Neutrophil (primary cell): Measurements from ENCODE around the gene SOX1.

Experiments
- H3K27ac ChIP-seq: fragments of 200-600 bp; sonication (generic); 2 replicates; pipeline ENCODE4 v1.5.1; 2016; ENCODE audit warnings: mild to moderate bottlenecking, moderate library complexity
- H3K27me3 ChIP-seq: fragments of 200-600 bp; sonication (generic); 2 replicates; pipeline ENCODE4 v1.6.0; 2016; ENCODE audit warnings: mild to moderate bottlenecking
- H3K36me3 ChIP-seq: fragments of 200-600 bp; sonication (generic); 2 replicates; pipeline ENCODE4 v1.5.1; 2017
- H3K4me1 ChIP-seq, 2 experiments: fragments of 200-600 bp in 1 of 2; sonication (generic) in 1 of 2; 1 replicate in 1 of 2; 2 replicates in 1 of 2; pipeline versions ENCODE4 v1.5.1 to v1.6.1; 2013 to 2016; ENCODE audit warnings: low read depth in 1 of 2, low read length in 1 of 2, mild to moderate bottlenecking in 1 of 2, moderate library complexity in 1 of 2; ENCODE audit not compliant: control insufficient read depth in 1 of 2, insufficient read depth in 1 of 2
- H3K4me3 ChIP-seq, 2 experiments: fragments of 200-600 bp in 1 of 2; sonication (generic) in 1 of 2; 1 replicate in 1 of 2; 2 replicates in 1 of 2; pipeline ENCODE4 v1.5.1; 2013 to 2016; ENCODE audit warnings: low read depth in 1 of 2, low read length in 1 of 2, mild to moderate bottlenecking in 1 of 2, moderate library complexity in 1 of 2
- H3K9me3 ChIP-seq: fragments of 200-600 bp; sonication (generic); 2 replicates; pipeline ENCODE4 v1.5.1; 2016
- CTCF ChIP-seq: fragments of 200-600 bp; sonication (generic); IDR thresholded peaks from 2 replicates; pipeline ENCODE4 v1.5.1; 2016; ENCODE audit warnings: antibody characterized with exemption

Gene SOX1

GRCh38 chr13:112111239-112111857 is 44.4 kb downstream of the SOX1 start:
- H3K4me1 ChIP-seq, result no peaks in the 10 kb centered on the region
- H3K27me3 ChIP-seq, result peaks cover 63% of the 10 kb centered on the region
- H3K27ac ChIP-seq, result no peak overlapping the region
- H3K4me3 ChIP-seq, result no peak overlapping the region
- TF ChIP-seq CTCF, result no peak
- H3K36me3 ChIP-seq, result no peaks in the 10 kb centered on the region
- no peaks in the 10 kb centered on the region for H3K9me3 ChIP-seq

- Histone ChIP-seq H3K4me1 (no peaks in the 10 kb centered on the region), H3K4me3 (no peak overlapping the region)
- no peak for TF ChIP-seq CTCF
Measured at GRCh38 chr13:112112534-112113276, 45.8 kb downstream of the SOX1 start.

GRCh38 chr13:112113348-112113747 is 46.4 kb downstream of the SOX1 start:
- H3K36me3 ChIP-seq, result no peaks in the 10 kb centered on the region
- no peaks in the 10 kb centered on the region for H3K9me3 ChIP-seq
- TF ChIP-seq CTCF, result no peak
- H3K27me3 ChIP-seq, result peaks cover 43% of the 10 kb centered on the region
- no peak overlapping the region for H3K27ac ChIP-seq
- no peaks in the 10 kb centered on the region for H3K4me1 ChIP-seq
- no peak overlapping the region for H3K4me3 ChIP-seq

More at GRCh38 chr13:112112534-112113276, 45.8 kb downstream of the SOX1 start:
- H3K27me3 ChIP-seq, result peaks cover 50% of the 10 kb centered on the region
- H3K27ac ChIP-seq, result no peak overlapping the region
- H3K36me3 ChIP-seq, result no peaks in the 10 kb centered on the region
- H3K9me3 ChIP-seq, result no peaks in the 10 kb centered on the region

GRCh38 chr13:112113851-112114250 is 46.9 kb downstream of the SOX1 start:
- Histone ChIP-seq H3K4me3 (no peak overlapping the region), H3K4me1 (no peaks in the 10 kb centered on the region), H3K9me3 (no peaks in the 10 kb centered on the region), H3K27me3 (peaks cover 38% of the 10 kb centered on the region), H3K36me3 (no peaks in the 10 kb centered on the region), H3K27ac (no peak overlapping the region)
- TF ChIP-seq CTCF, result no peak

GRCh38 chr13:112114391-112114790 is 47.4 kb downstream of the SOX1 start:
- Histone ChIP-seq H3K27me3 (peaks cover 33% of the 10 kb centered on the region), H3K36me3 (no peaks in the 10 kb centered on the region), H3K27ac (no peak overlapping the region), H3K4me1 (no peaks in the 10 kb centered on the region), H3K4me3 (no peak overlapping the region), H3K9me3 (no peaks in the 10 kb centered on the region)
- no peak for TF ChIP-seq CTCF
